AG09319 (cell line): Measurements from ENCODE around the gene FKBP15.

Experiments
- DNase-seq: peaks from one replicate; pipeline ENCODE4 v3.0.0-alpha.2; 2010; ENCODE audit warnings: low read depth; ENCODE audit errors: extremely low read depth
- TF ChIP-seq, protein P1 (sequence below): IDR thresholded peaks from 2 replicates; pipeline ENCODE4 v1.5.1; 2011; ENCODE audit warnings: low read depth, mild to moderate bottlenecking, inconsistent platforms, low read length, moderate library complexity

FKBP15 gene, protein sequence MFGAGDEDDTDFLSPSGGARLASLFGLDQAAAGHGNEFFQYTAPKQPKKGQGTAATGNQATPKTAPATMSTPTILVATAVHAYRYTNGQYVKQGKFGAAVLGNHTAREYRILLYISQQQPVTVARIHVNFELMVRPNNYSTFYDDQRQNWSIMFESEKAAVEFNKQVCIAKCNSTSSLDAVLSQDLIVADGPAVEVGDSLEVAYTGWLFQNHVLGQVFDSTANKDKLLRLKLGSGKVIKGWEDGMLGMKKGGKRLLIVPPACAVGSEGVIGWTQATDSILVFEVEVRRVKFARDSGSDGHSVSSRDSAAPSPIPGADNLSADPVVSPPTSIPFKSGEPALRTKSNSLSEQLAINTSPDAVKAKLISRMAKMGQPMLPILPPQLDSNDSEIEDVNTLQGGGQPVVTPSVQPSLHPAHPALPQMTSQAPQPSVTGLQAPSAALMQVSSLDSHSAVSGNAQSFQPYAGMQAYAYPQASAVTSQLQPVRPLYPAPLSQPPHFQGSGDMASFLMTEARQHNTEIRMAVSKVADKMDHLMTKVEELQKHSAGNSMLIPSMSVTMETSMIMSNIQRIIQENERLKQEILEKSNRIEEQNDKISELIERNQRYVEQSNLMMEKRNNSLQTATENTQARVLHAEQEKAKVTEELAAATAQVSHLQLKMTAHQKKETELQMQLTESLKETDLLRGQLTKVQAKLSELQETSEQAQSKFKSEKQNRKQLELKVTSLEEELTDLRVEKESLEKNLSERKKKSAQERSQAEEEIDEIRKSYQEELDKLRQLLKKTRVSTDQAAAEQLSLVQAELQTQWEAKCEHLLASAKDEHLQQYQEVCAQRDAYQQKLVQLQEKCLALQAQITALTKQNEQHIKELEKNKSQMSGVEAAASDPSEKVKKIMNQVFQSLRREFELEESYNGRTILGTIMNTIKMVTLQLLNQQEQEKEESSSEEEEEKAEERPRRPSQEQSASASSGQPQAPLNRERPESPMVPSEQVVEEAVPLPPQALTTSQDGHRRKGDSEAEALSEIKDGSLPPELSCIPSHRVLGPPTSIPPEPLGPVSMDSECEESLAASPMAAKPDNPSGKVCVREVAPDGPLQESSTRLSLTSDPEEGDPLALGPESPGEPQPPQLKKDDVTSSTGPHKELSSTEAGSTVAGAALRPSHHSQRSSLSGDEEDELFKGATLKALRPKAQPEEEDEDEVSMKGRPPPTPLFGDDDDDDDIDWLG

DNA sequence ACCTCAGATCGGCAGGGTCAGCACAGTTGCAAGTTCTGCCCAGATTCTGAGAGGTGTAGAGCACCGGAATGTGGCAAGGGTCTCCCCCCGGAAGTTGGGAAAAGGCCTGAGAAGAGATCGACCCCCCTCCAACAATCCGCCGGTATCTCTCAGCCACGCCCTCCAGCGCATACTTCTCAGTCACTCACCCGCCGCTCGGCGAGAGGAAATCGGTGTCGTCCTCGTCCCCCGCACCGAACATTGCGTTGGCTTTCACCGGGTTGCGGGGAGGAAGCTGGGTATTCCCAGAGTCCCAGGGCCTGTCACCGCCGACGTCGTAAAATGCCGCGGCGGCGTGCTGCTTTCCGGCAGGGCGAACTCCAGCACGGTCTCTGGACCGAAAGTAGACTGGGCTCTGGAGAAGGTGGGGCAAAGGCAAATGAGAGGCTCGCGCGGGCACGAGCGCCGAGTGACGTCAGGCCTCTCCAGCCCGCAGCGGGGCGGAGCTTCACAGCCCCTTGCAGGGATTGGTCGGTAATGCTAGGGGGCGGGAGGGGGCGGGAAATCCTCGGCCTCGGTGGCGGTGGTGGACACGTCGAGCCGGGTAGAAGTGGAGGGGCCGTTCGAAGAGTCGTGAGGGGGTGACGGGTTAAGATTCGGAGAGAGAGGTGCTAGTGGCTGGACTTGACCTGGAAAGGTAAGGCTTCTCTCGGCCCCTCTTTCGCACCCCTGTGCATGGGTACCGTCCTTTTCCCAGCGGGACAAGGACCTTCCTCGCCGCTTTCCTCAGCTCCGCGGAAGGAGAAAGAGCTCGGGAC lies at the start of gene FKBP15, which contains the start of gene SLC31A1:
FKBP15 (minus strand) TSS at position 275 of the 797 bp plus-strand sequence; CDS start at position 241, 34 bp downstream.
SLC31A1 (plus strand) TSS at position 542 of the 797 bp plus-strand sequence. CDS start 34,605 bp downstream, outside the sequence.
- peak; percentile 96 for DNase-seq
- TF ChIP-seq, protein P1, sequence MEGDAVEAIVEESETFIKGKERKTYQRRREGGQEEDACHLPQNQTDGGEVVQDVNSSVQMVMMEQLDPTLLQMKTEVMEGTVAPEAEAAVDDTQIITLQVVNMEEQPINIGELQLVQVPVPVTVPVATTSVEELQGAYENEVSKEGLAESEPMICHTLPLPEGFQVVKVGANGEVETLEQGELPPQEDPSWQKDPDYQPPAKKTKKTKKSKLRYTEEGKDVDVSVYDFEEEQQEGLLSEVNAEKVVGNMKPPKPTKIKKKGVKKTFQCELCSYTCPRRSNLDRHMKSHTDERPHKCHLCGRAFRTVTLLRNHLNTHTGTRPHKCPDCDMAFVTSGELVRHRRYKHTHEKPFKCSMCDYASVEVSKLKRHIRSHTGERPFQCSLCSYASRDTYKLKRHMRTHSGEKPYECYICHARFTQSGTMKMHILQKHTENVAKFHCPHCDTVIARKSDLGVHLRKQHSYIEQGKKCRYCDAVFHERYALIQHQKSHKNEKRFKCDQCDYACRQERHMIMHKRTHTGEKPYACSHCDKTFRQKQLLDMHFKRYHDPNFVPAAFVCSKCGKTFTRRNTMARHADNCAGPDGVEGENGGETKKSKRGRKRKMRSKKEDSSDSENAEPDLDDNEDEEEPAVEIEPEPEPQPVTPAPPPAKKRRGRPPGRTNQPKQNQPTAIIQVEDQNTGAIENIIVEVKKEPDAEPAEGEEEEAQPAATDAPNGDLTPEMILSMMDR, result no peak

- DNase-seq, result no peak
- TF ChIP-seq, protein P1, result no peak
Observed at GRCh38 chr9:113269871-113270270, 48.8 kb upstream of the FKBP15 start.

DNA sequence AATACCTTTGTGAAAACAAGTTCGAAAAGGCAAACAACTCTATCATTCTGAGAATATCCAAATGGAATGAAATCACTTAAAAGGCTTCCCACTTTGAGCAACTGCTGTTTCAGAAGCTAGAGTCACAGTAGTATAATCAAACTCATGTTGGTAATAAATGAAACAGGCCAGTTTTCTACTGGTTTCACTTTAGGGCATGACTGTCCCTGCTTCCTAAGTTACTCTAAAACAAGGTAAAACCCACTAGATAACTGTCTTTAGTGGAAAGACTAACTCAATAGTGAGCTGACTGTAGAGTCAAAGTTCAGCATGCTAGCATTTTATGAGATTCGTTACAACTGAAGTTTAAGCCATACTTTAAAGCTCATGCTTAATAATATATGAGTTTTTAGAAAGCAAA lies 48.3 kb upstream of the FKBP15 start:
- DNase-seq, result no peak
- TF ChIP-seq, protein P1, result no peak

DNA sequence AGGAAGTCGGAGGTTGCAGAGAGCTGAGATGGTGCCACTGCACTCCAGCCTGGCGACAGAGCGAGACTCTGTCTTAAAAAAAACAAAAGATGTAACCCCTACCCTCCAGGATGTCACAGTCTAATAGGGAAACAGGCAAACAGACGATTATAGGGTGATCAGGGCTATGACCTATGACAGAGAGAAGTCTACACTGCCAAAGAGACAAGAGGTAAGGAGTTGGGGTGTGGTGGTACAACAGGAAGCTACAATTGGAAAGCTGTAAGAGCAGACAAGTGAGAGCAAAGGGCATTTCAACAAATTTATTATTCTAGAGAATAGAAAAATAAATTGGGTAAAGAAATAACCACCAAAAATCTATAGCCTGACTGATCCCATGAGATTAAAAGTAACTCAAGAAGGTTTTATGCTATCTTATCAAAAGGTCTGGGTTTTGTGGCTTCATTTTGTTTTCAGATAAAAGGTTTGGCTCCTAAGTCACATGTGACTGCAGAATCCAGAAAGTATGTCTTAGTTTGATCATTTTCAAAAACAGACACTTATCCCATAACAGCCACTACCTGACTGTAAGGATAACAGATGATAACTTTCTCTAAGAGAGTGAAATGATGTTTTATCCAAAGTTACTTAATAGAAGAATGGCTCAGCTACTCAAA lies 47.0 kb upstream of the FKBP15 start:
- DNase-seq, result no peak

DNA sequence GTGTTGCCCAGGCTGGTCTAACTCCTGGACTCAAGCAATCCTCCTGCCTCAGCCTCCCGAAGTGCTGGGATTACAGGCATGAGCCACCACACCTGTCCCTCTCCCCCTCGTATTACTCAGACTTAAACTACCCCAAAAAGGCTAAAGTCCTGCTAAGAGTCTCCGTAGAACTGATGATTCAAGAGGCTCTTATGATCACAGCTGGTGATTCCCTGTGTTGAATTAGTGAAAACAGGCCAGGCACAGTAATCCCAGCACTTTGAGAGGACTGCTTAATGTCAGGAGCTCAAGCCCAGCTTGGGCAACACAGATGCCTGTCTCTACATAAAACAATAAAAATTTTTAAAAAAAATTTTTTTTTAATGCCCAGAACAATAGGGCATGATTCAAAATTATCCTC lies 45.1 kb upstream of the FKBP15 start:
- TF ChIP-seq, protein P1, result no peak
- no peak for DNase-seq

More for the DNA sequence above, 47.0 kb upstream of the FKBP15 start:
- TF ChIP-seq, protein P1, result no peak

GRCh38 chr9:113261917-113262671 lies 41.0 kb upstream of the FKBP15 start:
- no peak for DNase-seq
- TF ChIP-seq, protein P1, result no peak
